Effector memory CD4-positive, alpha-beta T cell (primary cell): Measurements from ENCODE around the gene MRPL38.
A peak's percentile ranks its signal among the peaks of the same experiment; 100 is the strongest.
"Not testable (repeated sequence)": the region's sequence is repeated elsewhere in the genome, so short reads cannot be mapped to it uniquely, and the experiment has no call there.

Experiments used
- DNase-seq, 3 donors: peaks; one replicate each; pipeline ENCODE4 v3.0.0-alpha.2; 2020
- H3K27ac ChIP-seq: 2 replicates; pipeline ENCODE4 v1.7.0; 2013; ENCODE audit warnings: mild to moderate bottlenecking, low read length, moderate library complexity; ENCODE audit not compliant: insufficient read depth, poor library complexity, severe bottlenecking
- H3K27me3 ChIP-seq: replicated peaks from 2 replicates; pipeline ENCODE4 v1.7.0; 2013; ENCODE audit warnings: mild to moderate bottlenecking, low read length; ENCODE audit not compliant: insufficient read depth, control insufficient read depth, poor library complexity, severe bottlenecking
- H3K36me3 ChIP-seq: 2 replicates; pipeline ENCODE4 v1.7.0; 2013; ENCODE audit warnings: mild to moderate bottlenecking, low read length, moderate library complexity; ENCODE audit not compliant: control insufficient read depth, insufficient read depth
- H3K4me1 ChIP-seq: 2 replicates; pipeline ENCODE4 v1.7.0; 2013; ENCODE audit warnings: low read length, mild to moderate bottlenecking; ENCODE audit not compliant: control insufficient read depth, insufficient read depth, poor library complexity, severe bottlenecking
- H3K4me3 ChIP-seq: 2 replicates; pipeline ENCODE4 v1.7.0; 2013; ENCODE audit warnings: low read length, low read depth, mild to moderate bottlenecking; ENCODE audit not compliant: insufficient read depth, poor library complexity, severe bottlenecking
- H3K9me3 ChIP-seq: 2 replicates; pipeline ENCODE4 v1.7.0; 2013; ENCODE audit warnings: mild to moderate bottlenecking, low read length, moderate library complexity; ENCODE audit not compliant: control insufficient read depth

MRPL38 gene

DNA sequence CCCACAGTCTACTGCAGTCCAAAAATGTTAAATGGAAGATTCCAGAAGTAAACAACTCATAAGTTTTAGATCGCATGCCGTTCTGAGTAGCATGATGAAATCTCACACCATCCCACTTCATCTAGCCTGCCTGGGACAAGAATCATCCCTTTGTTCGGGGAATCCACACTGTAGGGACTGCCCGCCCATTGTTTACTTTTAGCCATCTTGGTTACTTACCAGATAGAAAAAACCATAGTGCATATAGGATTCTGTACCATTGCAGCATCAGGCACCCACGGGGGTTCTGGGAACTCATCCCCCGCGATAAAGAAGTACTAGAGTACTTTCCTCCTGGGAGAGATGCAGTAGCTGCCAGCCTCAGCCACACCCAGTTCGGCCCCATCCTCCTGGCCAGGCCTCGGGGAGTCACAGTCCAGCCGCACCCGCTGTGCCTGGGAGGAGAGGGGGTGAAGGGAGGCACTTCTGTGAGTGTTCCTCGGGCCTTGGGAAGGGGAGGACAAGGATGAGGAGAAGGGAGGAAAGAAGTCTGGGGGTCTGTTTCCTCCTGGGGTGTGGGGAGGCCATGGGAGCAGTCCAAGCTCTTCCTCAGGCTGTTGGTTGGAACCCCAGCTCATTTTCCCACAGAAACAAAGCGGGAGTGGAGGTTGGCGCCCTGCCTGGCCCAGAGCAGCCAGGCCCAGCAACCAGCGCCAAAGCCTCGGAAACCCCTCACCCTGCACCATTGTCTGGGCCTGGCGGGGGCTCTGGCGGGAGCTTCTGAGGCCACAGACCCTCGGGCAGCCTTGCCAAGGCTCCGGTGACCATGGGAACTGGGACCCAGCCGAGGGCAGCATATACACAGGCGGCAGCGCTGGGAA lies 35.2 kb downstream of the MRPL38 start:
- Histone ChIP-seq H3K9me3 (no peaks in the 10 kb centered on the region), H3K36me3 (peaks cover 7% of the 10 kb centered on the region), H3K27ac (no peak overlapping the region), H3K27me3 (no peaks in the 10 kb centered on the region), H3K4me1 (peaks cover 22% of the 10 kb centered on the region), H3K4me3 (no peak overlapping the region)
- DNase-seq, result no peak

DNA sequence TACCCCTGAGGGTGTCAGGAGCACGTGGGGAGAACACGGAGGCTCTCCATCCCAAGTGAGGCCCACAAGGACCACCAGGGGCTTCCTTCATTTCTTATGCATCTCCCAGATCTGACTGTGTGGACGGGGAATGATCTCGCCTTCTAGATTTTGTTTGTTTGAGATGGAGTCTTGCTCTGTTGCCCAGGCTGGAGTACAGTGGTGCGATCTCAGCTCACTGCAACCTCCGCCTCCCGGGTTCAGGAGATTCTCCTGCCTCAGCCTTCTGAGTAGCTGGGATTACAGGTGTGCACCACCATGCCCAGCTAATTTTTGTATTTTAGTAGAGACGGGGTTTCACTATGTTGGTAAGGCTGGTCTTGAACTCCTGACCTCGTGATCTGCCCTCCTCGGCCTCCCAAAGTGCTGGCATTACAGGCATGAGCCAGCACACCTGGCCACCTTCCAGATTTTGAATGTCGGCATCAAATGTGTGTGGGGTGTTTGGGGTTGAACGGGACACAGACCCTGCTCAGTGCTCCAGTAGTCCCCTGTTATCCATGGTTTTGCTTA lies 35.9 kb downstream of the MRPL38 start:
- H3K4me1 ChIP-seq, result peaks cover 26% of the 10 kb centered on the region
- H3K27ac ChIP-seq, DNase-seq, H3K36me3 ChIP-seq, H3K9me3 ChIP-seq, H3K4me3 ChIP-seq, H3K27me3 ChIP-seq: not testable (repeated sequence)

DNA sequence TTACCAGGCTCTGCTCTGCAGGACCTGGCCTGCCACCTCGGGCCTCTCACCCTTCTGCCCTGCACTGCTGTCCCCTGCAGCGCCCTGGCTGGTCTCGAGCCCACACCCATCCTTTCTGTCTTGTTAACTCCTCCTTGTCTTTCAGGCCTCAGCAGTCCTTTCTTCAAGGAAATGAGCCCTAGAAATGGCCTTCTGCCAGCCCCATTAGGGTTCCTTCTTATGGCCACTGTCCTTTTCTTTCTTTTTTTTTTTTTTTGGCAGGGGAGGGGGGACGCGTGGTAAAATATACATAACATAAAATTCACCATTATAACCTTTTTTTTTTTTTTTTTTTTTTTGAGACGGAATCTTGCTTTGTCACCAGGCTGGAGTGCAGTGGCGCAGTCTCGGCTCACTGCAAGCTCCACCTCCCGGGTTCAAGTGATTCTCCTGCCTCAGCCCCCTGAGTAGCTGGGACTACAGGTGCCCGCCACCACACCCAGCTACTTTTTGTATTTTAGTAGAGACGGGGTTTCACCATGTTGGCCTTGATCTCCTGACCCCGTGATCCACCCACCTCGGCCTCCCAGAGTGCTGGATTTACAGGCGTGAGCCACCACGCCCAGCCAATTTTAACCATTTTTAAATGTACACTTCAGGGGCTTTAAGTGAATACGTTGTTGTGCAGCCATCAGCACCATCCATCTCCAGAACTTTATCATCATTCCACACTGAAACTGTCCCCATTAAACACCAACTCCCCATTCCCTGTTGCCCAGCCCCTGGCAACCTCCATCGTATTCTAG lies 39.1 kb downstream of the MRPL38 start:
- H3K4me1 ChIP-seq, result peaks cover 16% of the 10 kb centered on the region
- not testable (repeated sequence) for DNase-seq, H3K27ac ChIP-seq, H3K4me3 ChIP-seq, H3K36me3 ChIP-seq, H3K9me3 ChIP-seq, H3K27me3 ChIP-seq

DNA sequence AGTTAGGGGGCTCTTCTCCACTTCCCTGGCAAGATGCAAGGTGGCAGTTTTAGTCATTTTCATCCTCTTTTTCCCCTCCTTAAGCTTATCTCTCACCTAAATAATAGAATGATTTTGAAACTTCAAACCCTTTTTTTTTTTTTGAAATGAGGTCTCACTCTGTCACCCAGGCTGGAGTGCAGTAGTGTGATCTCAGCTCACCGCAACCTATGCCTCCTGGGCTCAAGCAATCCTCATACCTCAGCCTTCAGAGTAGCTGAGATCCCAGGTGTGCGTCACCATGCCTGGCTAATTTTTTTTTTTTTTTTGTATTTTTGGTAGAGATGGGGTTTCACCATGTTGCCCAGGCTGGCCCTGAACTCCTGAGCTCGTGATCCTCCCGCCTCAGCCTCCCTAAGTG lies 39.8 kb downstream of the MRPL38 start:
- H3K9me3 ChIP-seq, H3K27me3 ChIP-seq, H3K36me3 ChIP-seq, H3K4me3 ChIP-seq: not testable (repeated sequence)
- peak overlapping the region; percentile 65 for H3K27ac ChIP-seq
- H3K4me1 ChIP-seq, result peaks cover 16% of the 10 kb centered on the region
- DNase-seq, result peak in 1 of 3 donors; percentile 32

DNA sequence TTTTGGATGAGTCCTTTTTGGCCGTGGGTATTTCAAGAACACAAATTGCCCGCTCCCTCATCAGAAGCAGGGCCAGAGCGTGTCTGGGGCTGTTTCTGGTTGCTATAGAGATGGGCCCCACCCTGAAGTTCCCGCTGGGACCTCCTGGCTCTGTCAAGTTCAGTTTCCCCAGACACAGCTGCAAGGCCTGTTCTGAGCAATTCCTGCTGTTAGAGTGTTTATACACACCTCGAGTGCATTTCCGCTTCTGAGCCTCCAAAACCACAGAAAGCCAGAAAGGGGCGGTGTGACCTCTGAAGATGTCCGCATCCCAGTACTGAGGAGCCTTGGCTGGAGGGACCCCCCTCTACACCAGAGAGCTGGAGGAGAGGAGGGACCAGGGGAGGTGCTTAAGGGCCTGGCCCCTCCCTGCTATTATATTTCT lies 40.2 kb downstream of the MRPL38 start:
- DNase-seq, result peak; percentile 27 to 36 (median 29)
- Histone ChIP-seq H3K4me3 (no peak overlapping the region), H3K36me3 (no peaks in the 10 kb centered on the region), H3K27me3 (no peaks in the 10 kb centered on the region), H3K4me1 (peaks cover 16% of the 10 kb centered on the region), H3K9me3 (no peaks in the 10 kb centered on the region), H3K27ac (peak overlapping the region; percentile 65)

DNA sequence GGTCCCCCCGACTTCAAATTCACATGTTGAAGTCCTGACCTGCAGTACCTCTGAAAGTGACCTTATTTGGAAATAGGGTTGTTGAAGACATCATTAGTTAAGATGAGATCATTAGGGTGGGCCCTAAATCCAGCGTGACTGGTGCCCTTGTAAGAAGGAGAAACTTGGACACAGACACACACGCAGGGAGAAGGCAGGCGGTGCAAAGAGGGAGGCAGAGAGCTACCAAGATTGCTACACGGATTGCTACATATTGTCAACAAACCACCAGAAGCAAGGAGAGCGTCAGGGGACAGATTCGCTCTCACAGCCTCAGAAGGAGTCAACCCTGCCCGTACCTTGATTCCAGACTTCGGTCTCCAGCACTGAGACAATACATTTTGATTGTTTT lies 42.8 kb downstream of the MRPL38 start:
- Histone ChIP-seq H3K4me3 (no peak overlapping the region), H3K36me3 (no peaks in the 10 kb centered on the region), H3K9me3 (no peaks in the 10 kb centered on the region), H3K27me3 (no peaks in the 10 kb centered on the region), H3K27ac (no peak overlapping the region), H3K4me1 (peaks cover 22% of the 10 kb centered on the region)
- no peak for DNase-seq

DNA sequence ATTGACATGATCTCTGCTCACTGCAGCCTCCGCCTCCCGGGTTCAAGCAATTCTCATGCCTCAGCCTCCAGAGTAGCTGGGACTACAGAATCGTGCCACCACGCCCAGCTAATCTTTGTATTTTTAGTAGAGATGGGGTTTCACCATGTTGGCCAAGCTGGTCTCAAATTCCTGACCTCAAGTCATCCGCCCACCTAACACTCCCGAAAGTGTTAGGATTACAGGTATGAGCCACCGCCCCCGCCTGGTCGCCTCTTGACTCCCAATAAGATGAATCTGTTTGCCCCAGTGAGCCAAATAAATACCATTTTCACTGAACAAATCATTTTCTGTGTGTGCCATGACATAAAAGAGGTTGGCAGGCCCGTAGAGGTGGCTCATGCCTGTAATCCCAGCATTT lies 45.3 kb downstream of the MRPL38 start:
- not testable (repeated sequence) for H3K36me3 ChIP-seq, H3K9me3 ChIP-seq, H3K4me3 ChIP-seq, DNase-seq, H3K27ac ChIP-seq, H3K27me3 ChIP-seq
- peaks cover 29% of the 10 kb centered on the region for H3K4me1 ChIP-seq

DNA sequence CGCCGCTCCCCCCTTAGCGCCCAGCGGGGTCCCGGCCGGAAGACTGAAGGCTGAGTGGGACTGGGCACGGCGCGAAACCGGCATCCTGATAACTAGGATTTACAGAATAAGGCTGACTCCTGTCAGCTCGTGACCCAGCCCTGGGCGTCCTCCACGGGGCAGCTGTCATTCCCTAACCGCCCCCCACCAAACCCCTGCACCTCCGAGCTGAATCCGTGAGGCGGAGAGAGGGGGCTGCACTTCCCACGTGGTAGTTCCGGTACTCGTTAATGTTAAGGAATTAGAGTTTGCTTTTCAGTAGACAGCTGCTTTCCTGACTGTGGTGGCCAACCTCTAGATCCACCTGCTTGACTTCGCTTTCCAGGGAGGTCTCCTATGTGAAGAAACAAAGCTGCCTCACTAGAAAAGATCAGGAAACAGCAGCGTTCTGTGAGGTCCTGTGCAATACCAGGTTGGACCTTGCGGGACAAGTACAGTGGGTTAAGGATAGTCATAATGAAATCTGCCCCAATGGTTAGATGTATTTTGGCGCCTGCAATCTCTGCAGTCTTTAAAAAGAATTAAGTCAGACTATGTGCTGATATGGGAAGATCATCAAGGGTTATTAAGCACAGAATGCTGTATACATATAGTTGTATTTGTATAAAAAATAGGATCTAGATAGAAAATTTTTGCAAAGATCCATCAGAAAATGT lies 48.5 kb downstream of the MRPL38 start:
- Histone ChIP-seq H3K9me3 (no peaks in the 10 kb centered on the region), H3K27me3 (no peaks in the 10 kb centered on the region), H3K27ac (peak overlapping the region; percentile 84), H3K36me3 (peaks cover 6% of the 10 kb centered on the region), H3K4me3 (peak overlapping the region; percentile 72), H3K4me1 (peaks cover 28% of the 10 kb centered on the region)
- DNase-seq, result no peak

DNA sequence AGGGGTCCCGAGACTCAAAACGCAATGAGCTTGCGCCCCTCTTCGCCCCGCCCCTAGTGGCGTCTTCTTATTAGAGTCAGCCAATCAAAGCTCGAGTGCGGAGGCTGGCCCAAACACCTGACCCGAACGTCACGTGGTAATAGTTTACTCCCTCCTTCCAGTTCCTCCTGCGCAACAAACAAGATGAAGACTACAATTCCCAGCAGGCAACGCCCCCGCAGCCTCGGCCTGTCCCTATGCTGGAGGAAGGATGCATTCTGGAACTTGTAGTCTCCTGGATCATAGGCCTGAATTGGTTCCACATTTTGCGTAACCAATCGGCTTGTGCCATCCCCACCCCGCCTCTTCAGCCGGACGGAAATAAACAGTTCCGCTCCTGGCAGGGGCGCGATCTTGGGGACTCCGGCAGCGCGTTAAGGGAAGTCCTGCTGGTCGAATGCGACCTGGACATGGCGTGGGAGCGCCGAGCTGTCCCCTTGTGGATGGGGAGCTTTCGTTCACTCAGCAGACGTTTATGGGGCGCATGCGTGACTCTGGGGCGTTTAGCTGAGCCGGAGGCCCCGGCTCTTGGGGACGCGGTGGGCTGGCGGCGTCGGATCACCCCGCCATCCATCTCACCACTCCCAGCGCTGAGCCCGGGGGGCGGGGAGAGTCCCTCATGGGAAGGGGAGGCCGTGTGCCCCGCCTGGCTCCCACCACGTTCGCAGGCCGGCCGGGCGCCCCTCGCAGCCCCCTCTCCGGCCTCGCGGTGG lies 49.2 kb downstream of the MRPL38 start, which contains the start of gene WBP2:
TSS of gene WBP2 (minus strand) at position 26 of the 752 bp plus-strand sequence. CDS start 38 bp downstream, outside the sequence.
- H3K36me3 ChIP-seq, result peaks cover 13% of the 10 kb centered on the region
- peak within 1 kb of the TSS; percentile 72 for H3K4me3 ChIP-seq
- no peaks in the 10 kb centered on the region for H3K9me3 ChIP-seq
- H3K27ac ChIP-seq, result peak within 1 kb of the TSS; percentile 84
- no peaks in the 10 kb centered on the region for H3K27me3 ChIP-seq
- peaks cover 27% of the 10 kb centered on the region for H3K4me1 ChIP-seq
- DNase-seq, result peak; percentile 95 to 98 (median 97)
